ENCODE results near the gene STK17A. TPM values are rescaled to one million over a fixed set of nuclear protein-coding genes. Genes with fewer than 3 reads are reported as not detected.
"Not testable (repeated sequence)": the region's sequence is repeated elsewhere in the genome, so short reads cannot be mapped to it uniquely, and the experiment has no call there.

Gene STK17A
- total RNA-seq, 2 experiments from 2014 or later = 74.4 to 74.8 TPM

DNA sequence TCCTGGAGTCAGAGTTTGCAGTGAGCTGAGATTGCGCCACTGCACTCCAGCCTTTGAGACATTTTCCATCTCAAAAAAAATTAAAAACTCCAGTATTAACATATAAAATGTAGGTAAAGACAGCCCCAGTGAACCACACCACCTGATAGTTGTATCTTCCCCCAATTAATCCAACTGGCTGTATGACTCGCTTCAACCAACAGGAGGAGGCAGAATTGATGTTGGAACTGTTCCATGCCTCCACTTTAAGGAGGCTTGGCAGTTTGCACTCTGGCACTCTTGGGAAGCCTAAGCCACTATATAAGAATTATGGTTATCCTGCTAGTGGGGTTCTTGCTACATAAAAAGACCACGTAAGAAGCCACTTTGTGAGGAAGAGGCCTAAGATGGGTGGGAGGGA lies 72.7 kb downstream of the STK17A start:
- POLR2A ChIA-PET = no interaction called here
- H3K4me3 Mint-ChIP-seq = no peak overlapping the region
- H3K4me1 Mint-ChIP-seq = peaks cover 82% of the 10 kb centered on the region
- H3K27me3 Mint-ChIP-seq = no peaks in the 10 kb centered on the region
- CTCF ChIA-PET = interaction anchor here (1.1 kb wide), 1 partner anchor 49 kb away, joined by 3 read pairs; no protein-coding TSS in a partner anchor
- H3K36me3 Mint-ChIP-seq (ENCODE audit: low read depth) = peaks cover 52% of the 10 kb centered on the region
- no peak for DNase-seq
- H3K9me3 Mint-ChIP-seq = peaks cover 4% of the 10 kb centered on the region
- H3K27ac Mint-ChIP-seq = no peak overlapping the region

DNA sequence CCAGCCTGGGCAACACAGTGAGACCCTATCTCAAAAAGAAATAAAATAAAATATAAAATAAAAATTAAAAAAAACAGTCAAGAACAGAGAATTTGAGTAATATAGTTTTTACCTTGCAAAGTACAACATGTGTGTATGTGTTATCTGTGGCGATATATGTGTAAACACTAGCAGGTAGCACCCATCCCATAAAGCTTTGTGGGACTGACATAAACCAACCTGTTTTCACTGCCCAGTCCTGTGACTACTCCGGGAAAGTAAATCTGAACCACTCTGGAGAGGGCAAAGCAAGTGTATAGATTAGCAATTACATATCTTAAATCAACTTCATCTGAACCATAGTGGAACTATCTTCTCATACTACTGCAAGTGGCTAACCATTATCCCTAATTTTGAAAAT lies 74.1 kb downstream of the STK17A start:
- peaks cover 73% of the 10 kb centered on the region for H3K4me1 Mint-ChIP-seq
- DNase-seq = no peak
- H3K27me3 Mint-ChIP-seq = no peaks in the 10 kb centered on the region
- H3K4me3 Mint-ChIP-seq = no peak overlapping the region
- no peak overlapping the region for H3K27ac Mint-ChIP-seq
- CTCF ChIA-PET = no interaction called here
- POLR2A ChIA-PET = no interaction called here
- peaks cover 57% of the 10 kb centered on the region for H3K36me3 Mint-ChIP-seq (ENCODE audit: low read depth)
- H3K9me3 Mint-ChIP-seq = peaks cover 4% of the 10 kb centered on the region

DNA sequence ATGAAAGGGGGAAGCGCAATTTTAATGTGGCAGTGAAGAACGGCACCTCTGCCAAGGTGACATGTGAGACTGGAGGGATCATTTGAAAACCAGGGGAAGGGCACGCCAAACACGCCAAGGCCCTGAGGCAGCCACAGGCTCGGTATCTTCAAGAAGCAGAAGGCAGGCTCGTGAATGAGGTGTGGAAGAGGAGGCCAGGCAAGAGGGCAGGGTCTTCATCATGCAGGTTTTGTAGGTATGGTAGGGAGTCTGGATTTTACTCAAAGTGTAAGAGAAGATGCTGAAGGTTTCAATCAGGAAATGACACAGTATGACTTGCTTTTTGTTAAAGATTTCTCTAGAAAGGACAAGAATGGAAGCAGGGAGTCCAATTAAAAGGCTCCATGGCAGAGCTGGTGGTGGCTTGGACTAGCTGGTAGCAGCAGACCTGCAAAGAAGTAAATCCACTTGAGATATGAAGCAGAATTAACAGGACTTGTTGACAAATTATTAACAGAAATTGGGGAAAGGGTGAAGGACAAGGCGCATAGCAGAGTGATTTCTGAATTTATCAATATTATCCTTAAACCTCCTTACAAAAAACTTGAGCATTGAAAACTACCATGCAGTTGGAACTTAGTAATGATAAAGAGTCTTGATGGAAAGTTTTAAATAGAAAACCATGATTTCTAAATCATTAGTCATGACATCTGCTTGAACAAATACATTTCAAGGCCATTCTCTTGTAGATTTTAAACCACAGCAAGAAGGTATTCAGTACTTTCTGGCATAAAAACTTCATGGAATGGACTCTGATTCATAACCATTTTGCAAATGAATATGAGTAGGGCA lies 76.0 kb downstream of the STK17A start:
- H3K27me3 Mint-ChIP-seq = no peaks in the 10 kb centered on the region
- H3K27ac Mint-ChIP-seq = peak overlapping the region; percentile 89
- H3K9me3 Mint-ChIP-seq = peaks cover 4% of the 10 kb centered on the region
- peaks cover 56% of the 10 kb centered on the region for H3K36me3 Mint-ChIP-seq (ENCODE audit: low read depth)
- CTCF ChIA-PET = interaction anchor here (1.0 to 1.4 kb wide), 2 partner anchors 10 to 76 kb away, joined by 3 to 4 read pairs; partner anchors contain the start of gene STK17A
- H3K4me3 Mint-ChIP-seq = peak overlapping the region; percentile 12
- POLR2A ChIA-PET = interaction anchor here (0.7 kb wide), 1 partner anchor 10 kb away, joined by 4 read pairs; no protein-coding TSS in a partner anchor
- peaks cover 59% of the 10 kb centered on the region for H3K4me1 Mint-ChIP-seq
- DNase-seq = peak; percentile 28

DNA sequence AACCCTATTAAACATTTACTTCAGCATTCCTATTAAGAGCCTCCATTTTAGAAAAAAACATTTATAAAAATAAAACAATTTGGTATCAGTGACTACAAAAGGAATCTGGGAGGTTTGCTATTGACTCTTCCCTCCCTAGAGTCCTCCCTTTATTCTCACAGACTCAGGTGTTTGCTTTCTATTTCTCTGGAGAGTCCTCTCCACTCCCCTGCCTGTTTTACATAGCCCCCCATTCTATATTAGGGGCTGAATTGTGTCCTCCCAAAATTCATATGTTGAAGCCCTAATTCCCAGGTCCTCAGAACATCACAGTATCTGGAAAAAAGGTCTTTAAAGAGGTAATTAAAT lies 76.6 kb downstream of the STK17A start:
- Mint-ChIP-seq H3K4me1 (peaks cover 55% of the 10 kb centered on the region), H3K36me3 (ENCODE audit: low read depth) (peaks cover 51% of the 10 kb centered on the region), H3K9me3 (peaks cover 2% of the 10 kb centered on the region), H3K27me3 (no peaks in the 10 kb centered on the region), H3K27ac (peak overlapping the region; percentile 10), H3K4me3 (no peak overlapping the region)
- ChIA-PET CTCF (interaction anchor here (1.6 kb wide), 2 partner anchors 10 to 77 kb away, joined by 5 to 7 read pairs; partner anchors contain the start of gene STK17A), POLR2A (interaction anchor here (0.7 kb wide), 1 partner anchor 10 kb away, joined by 4 read pairs; no protein-coding TSS in a partner anchor)
- DNase-seq = no peak

DNA sequence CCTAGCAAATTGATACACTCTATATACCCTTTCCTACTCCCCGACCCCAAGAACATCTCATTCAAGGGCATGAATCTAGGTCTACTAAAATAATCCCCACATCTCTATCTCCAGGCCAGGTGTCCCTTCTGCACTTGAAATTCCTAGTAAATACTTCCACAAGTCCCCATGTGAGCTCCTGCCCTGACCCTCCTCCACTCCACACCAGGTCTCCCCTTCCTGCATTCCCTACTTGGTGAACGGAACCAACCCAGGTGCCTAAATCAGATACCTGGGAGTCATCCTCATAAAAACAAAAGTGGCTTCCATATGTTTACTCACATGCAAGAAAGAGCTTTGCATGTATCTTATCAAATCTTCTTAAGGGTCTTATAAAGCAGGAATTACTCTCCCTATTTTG lies 77.2 kb downstream of the STK17A start:
- no peak overlapping the region for H3K4me3 Mint-ChIP-seq
- peaks cover 58% of the 10 kb centered on the region for H3K4me1 Mint-ChIP-seq
- ChIA-PET CTCF (interaction anchor here (1.6 to 2.2 kb wide), 3 partner anchors 9 to 77 kb away, joined by 5 to 7 read pairs (median 5); partner anchors contain the start of gene STK17A), POLR2A (no interaction called here)
- no peaks in the 10 kb centered on the region for H3K9me3 Mint-ChIP-seq
- H3K27me3 Mint-ChIP-seq = no peaks in the 10 kb centered on the region
- H3K36me3 Mint-ChIP-seq (ENCODE audit: low read depth) = peaks cover 52% of the 10 kb centered on the region
- DNase-seq = no peak
- H3K27ac Mint-ChIP-seq = peak overlapping the region; percentile 10

DNA sequence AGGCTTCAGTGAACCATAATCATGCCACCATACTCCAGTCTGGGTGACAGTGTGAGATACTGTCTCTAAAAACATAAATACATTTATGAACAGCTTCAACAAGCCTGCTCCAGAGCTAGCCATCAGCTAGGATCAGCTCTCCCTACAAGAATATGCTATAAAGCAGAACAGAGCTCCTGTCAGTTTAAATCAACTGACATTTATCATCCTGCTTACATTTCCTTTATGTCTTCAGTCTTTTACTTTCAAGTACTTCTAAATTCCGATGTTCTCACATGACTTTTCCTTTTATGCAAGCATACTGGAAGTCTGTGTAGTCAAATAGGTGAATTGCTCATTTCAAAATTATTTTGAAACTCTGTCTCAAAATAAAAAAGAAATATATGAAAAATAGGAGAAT lies 81.8 kb downstream of the STK17A start:
- ChIA-PET POLR2A (no interaction called here), CTCF (interaction anchor here (1.3 to 4.2 kb wide), 2 partner anchors 13 to 15 kb away, joined by 4 to 13 read pairs; no protein-coding TSS in a partner anchor)
- Mint-ChIP-seq H3K9me3 (peaks cover 34% of the 10 kb centered on the region), H3K4me3 (no peak overlapping the region), H3K27me3 (no peaks in the 10 kb centered on the region), H3K27ac (no peak overlapping the region), H3K36me3 (ENCODE audit: low read depth) (peaks cover 61% of the 10 kb centered on the region), H3K4me1 (peaks cover 45% of the 10 kb centered on the region)
- no peak for DNase-seq

DNA sequence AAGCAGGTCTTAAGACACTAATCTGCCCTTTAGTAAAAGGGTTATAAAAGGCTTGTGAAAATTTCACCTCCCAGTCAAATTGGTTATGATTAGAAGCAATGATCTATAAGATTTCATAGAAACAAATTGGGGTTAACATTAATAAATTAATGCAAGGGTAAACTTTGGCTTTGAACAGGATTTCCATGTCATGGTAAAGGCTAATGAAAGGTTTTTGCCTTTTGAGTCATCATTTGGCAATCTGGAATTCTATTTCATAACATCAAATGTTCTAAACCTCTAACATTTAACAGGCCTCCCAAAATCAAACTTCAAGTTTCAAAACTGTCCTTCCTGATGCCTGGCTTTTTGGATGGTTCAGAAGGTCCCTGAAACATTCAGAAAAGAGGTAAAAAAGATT lies 84.0 kb downstream of the STK17A start:
- Mint-ChIP-seq H3K27ac (no peak overlapping the region), H3K9me3 (peaks cover 44% of the 10 kb centered on the region), H3K36me3 (ENCODE audit: low read depth) (peaks cover 63% of the 10 kb centered on the region), H3K4me1 (peaks cover 45% of the 10 kb centered on the region), H3K27me3 (no peaks in the 10 kb centered on the region), H3K4me3 (no peak overlapping the region)
- CTCF ChIA-PET = interaction anchor here (1.2 to 4.2 kb wide), 2 partner anchors 17 to 84 kb away, joined by 4 to 13 read pairs; partner anchors contain the start of gene STK17A
- POLR2A ChIA-PET = no interaction called here
- no peak for DNase-seq

DNA sequence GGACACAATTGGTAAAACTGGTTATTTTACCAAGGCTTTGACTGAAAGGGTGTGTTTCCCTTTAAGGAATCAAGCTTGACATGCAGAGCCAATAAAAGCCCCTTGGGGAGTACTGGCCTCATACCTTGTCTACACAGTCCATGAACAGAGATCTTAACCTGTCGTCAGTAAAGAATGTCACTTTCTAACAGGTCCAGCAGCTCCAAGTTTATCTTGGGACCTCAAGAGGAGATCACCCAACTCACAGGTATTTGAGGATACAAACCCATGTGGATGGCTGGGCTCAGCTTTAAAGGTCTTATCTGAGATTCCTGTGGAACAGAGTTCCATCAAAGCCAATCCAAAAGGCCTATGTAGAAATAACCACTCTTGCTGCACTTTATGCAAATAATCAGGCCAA lies 85.1 kb downstream of the STK17A start:
- no peak for DNase-seq
- Mint-ChIP-seq H3K4me1 (peaks cover 50% of the 10 kb centered on the region), H3K27ac (no peak overlapping the region), H3K9me3 (peaks cover 52% of the 10 kb centered on the region), H3K36me3 (ENCODE audit: low read depth) (peaks cover 67% of the 10 kb centered on the region), H3K27me3 (no peaks in the 10 kb centered on the region), H3K4me3 (no peak overlapping the region)
- CTCF ChIA-PET = interaction anchor here (0.8 to 1.2 kb wide), 2 partner anchors 23 to 32 kb away, joined by 3 read pairs; no protein-coding TSS in a partner anchor
- POLR2A ChIA-PET = no interaction called here

DNA sequence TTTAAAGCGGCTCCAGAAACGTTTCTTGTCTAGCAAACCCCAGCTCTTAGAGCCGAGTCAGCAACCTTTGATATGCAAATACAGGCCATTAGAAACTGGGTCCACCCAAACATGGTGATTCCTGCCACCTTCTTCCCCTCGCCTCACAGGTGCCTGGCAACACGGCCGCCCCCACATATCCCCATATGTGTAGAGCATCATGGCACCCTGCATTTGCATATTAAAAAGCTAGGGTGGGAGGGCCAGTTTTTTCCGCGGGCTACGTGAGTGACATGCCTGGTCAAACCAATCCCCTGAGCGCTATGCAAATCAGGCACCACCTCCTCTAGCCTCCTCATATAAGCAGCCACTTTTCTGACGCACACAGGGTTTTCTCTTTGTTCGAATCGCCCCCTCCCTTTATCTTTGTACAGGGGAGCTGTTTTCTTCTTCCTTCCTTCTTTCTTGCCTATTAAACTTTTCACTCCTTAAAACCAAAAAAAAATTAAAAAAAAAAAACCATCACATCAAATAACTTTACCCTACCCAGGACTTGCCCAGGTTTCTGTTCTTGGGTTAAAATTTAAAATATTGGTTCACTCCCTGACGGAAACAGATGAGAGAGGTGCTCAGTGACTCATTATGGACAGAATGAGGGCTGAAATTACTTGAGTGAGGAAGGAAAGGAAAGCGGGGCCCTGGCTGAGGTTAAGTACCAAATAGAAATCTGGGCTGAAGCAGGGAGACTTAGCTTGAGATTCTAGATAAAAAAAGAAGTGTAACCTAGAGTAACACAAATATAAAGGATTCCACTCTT lies 86.6 kb downstream of the STK17A start:
- H3K36me3 Mint-ChIP-seq (ENCODE audit: low read depth) = peaks cover 72% of the 10 kb centered on the region
- H3K4me1 Mint-ChIP-seq = peaks cover 55% of the 10 kb centered on the region
- ChIA-PET CTCF (interaction anchor here (1.2 to 2.0 kb wide), 5 partner anchors 9 to 87 kb away, joined by 3 to 16 read pairs (median 5); partner anchors contain the start of gene STK17A), POLR2A (interaction anchor here (0.8 kb wide), 1 partner anchor 10 kb away, joined by 4 read pairs; no protein-coding TSS in a partner anchor)
- H3K27ac Mint-ChIP-seq = peak overlapping the region; percentile 83
- H3K9me3 Mint-ChIP-seq = peaks cover 58% of the 10 kb centered on the region
- peak overlapping the region; percentile 51 for H3K4me3 Mint-ChIP-seq
- H3K27me3 Mint-ChIP-seq = no peaks in the 10 kb centered on the region
- DNase-seq = peak; percentile 33

DNA sequence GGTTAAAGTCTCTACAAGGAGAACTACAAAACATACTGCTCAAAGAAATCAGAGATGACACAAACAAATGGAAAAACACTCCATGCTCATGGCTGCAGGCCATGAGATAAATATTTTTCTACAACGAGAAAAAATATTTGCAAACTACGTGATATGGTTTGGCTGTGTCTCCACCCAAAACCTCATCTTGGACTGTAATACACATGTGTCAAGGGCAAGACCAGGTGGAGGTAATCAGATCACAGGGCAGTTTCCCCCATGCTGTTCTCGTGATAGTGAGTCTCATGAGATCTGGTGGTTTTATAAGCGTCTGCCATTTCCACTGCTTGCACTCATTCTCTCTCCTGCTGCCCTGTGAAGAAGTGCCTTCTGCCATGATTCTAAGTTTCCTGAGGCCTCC lies 88.6 kb downstream of the STK17A start:
- POLR2A ChIA-PET = no interaction called here

DNA sequence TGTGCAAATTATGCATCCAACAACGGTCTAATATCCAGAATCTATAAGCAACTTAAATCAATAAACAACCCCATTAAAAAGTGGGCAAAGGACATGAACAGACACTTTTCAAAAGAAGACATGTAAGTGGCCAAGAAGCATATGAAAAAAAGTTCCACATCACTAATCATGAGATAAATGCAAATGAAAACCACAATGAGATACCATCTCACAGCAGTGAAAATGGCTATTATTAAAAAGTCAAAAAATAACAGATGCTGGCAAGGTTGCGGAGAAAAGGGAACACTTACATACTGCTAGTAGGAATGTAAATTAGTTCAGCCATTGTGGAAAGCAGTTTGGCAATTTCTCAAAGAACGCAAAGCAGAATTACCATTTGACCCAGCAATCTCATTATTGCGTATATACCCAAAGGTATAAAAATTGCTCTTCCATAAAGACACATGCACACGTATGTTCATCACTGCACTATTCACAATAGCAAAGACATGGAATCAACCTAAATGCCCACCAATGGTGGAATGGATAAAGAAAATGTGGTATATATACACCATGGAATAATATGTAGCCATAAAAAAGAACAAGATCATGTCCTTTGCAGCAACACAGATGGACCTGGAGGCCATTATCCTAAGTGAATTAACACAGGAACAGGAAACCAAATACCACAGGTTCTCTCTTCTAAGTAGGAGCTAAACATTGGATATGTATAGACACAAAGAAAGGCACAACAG lies 90.5 kb downstream of the STK17A start:
- H3K27me3 Mint-ChIP-seq, POLR2A ChIA-PET, DNase-seq, H3K4me3 Mint-ChIP-seq, H3K27ac Mint-ChIP-seq: not testable (repeated sequence)
- Mint-ChIP-seq H3K9me3 (peaks cover 43% of the 10 kb centered on the region), H3K36me3 (ENCODE audit: low read depth) (peaks cover 65% of the 10 kb centered on the region), H3K4me1 (peaks cover 55% of the 10 kb centered on the region)
- CTCF ChIA-PET = interaction anchor here (1.6 kb wide), 1 partner anchor 91 kb away, joined by 9 read pairs; the partner anchor contains the start of gene STK17A

More for the DNA sequence above, 88.6 kb downstream of the STK17A start:
- no peak for DNase-seq
- CTCF ChIA-PET = no interaction called here
- H3K4me1 Mint-ChIP-seq = peaks cover 48% of the 10 kb centered on the region
- no peak overlapping the region for H3K27ac Mint-ChIP-seq
- peaks cover 72% of the 10 kb centered on the region for H3K36me3 Mint-ChIP-seq (ENCODE audit: low read depth)
- H3K9me3 Mint-ChIP-seq = peaks cover 54% of the 10 kb centered on the region
- no peak overlapping the region for H3K4me3 Mint-ChIP-seq
- no peaks in the 10 kb centered on the region for H3K27me3 Mint-ChIP-seq

Measured in activated CD4-positive, alpha-beta T cell treated with anti-CD3 and anti-CD28 coated beads, Interleukin-2, amount 10 ng/mL, durations not matched to agents 7 days and 5 days (primary cell).